Measurements from ENCODE around the gene TRPV2. TPM values are rescaled to one million over a fixed set of nuclear protein-coding genes. Genes with fewer than 3 reads are reported as not detected.
"Not testable (repeated sequence)": the region's sequence is repeated elsewhere in the genome, so short reads cannot be mapped to it uniquely, and the experiment has no call there.

The TRPV2 gene
- total RNA-seq, 1 experiment from 2014 or later = 0.41 TPM

DNA sequence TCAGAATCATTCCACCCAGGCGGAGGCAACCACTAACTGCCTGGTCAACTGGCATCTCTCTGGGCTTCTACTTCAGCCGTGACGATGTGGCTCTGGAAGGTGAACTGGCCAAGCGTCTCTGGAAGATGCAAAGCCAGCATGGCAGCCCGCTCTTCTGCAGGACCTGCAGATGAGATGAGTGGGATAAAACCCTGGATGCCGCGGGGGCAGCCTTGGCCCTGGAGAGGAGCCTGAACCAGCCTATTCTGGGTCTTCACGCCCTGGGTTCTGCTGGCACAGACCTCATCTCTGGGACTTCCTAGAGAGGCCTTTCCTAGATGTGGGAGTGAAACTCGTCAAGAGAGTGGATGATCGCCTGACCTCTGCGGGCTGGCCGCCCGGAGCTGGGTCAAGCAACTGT lies 23.9 kb upstream of the TRPV2 start:
- TF ChIP-seq, protein P1, sequence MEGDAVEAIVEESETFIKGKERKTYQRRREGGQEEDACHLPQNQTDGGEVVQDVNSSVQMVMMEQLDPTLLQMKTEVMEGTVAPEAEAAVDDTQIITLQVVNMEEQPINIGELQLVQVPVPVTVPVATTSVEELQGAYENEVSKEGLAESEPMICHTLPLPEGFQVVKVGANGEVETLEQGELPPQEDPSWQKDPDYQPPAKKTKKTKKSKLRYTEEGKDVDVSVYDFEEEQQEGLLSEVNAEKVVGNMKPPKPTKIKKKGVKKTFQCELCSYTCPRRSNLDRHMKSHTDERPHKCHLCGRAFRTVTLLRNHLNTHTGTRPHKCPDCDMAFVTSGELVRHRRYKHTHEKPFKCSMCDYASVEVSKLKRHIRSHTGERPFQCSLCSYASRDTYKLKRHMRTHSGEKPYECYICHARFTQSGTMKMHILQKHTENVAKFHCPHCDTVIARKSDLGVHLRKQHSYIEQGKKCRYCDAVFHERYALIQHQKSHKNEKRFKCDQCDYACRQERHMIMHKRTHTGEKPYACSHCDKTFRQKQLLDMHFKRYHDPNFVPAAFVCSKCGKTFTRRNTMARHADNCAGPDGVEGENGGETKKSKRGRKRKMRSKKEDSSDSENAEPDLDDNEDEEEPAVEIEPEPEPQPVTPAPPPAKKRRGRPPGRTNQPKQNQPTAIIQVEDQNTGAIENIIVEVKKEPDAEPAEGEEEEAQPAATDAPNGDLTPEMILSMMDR (IDR thresholded peaks at IDR 0.05; ENCODE audit: insufficient read depth in 1 of 2, low read depth in 1 of 2, low read length in 1 of 2, severe bottlenecking in 1 of 2, unreplicated experiment in 1 of 2) = no peak
- H3K27me3 ChIP-seq (replicated peaks; ENCODE audit: control insufficient read depth, insufficient read depth, low read length) = no peaks in the 10 kb centered on the region
- BruUV-seq (replicated peaks) = no TSS peak
- Mint-ChIP-seq H3K27ac (ENCODE audit: unreplicated experiment) (no peak overlapping the region), H3K9me3 (ENCODE audit: unreplicated experiment) (no peaks in the 10 kb centered on the region), H3K36me3 (ENCODE audit: insufficient read depth, unreplicated experiment) (peaks cover 8% of the 10 kb centered on the region), H3K27me3 (ENCODE audit: insufficient read depth, unreplicated experiment) (no peaks in the 10 kb centered on the region), H3K4me3 (ENCODE audit: unreplicated experiment) (no peak overlapping the region), H3K4me1 (ENCODE audit: low read depth, unreplicated experiment) (peaks cover 3% of the 10 kb centered on the region)
- CTCF ChIA-PET = no interaction called here
- intact Hi-C loops (cut with micrococcal nuclease; ENCODE audit: unreplicated experiment) = no loop called here
- DNase-seq = no peak
- no peaks in the 10 kb centered on the region for H3K4me1 ChIP-seq
- H3K36me3 ChIP-seq (ENCODE audit: control insufficient read depth, insufficient read depth, low read length) = no peaks in the 10 kb centered on the region
- H3K4me3 ChIP-seq (ENCODE audit: low read depth, low read length) = no peak overlapping the region
- no peaks in the 10 kb centered on the region for H3K9me3 ChIP-seq
- POLR2A ChIA-PET = no interaction called here

DNA sequence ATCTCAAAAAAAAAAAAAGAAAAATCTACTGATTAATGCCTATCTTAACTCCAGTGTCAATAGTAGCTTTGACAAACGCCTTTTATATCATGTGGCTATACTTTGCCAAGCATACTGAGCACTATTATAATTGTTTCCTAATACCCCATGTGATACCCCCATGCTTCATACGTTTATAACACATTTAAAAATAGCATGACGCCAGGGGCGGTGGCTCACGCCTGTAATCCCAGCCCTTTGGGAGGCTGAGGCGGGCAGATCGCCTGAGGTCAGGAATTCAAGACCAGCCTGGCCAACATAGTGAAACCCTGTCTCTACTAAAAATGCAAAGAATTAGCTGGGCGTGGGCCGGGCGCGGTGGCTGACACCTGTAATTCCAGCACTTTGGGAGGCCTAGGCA lies 22.9 kb upstream of the TRPV2 start:
- H3K27me3 Mint-ChIP-seq (ENCODE audit: insufficient read depth, unreplicated experiment); H3K27ac Mint-ChIP-seq (ENCODE audit: unreplicated experiment); H3K9me3 ChIP-seq; H3K27me3 ChIP-seq (replicated peaks; ENCODE audit: control insufficient read depth, insufficient read depth, low read length); H3K4me3 Mint-ChIP-seq (ENCODE audit: unreplicated experiment); H3K36me3 Mint-ChIP-seq (ENCODE audit: insufficient read depth, unreplicated experiment); H3K9me3 Mint-ChIP-seq (ENCODE audit: unreplicated experiment); CTCF ChIA-PET; intact Hi-C loops (cut with micrococcal nuclease; ENCODE audit: unreplicated experiment); H3K4me1 ChIP-seq; H3K4me3 ChIP-seq (ENCODE audit: low read depth, low read length); BruUV-seq (replicated peaks); H3K36me3 ChIP-seq (ENCODE audit: control insufficient read depth, insufficient read depth, low read length); DNase-seq; POLR2A ChIA-PET: not testable (repeated sequence)
- peaks cover 12% of the 10 kb centered on the region for H3K4me1 Mint-ChIP-seq (ENCODE audit: low read depth, unreplicated experiment)

DNA sequence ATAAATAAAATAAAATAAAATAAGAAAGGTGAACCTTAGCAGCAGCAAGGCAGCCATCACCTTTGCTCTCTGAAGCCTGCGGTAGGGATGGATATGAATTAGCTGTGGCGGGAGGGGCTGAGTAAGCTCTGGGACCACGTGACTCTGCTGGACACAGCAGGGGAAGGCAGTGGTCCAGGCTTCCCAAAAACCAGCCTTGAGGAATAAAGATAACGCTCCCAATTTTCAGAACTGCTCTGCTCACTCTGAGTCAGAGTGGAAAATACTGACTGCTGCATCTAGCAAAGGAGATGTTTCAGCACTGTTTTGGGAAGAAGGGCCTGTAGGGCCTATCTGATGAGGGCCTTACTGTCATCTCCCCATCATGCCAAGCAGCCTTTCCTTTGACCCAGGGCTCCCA lies 19.5 kb upstream of the TRPV2 start:
- H3K4me3 Mint-ChIP-seq (ENCODE audit: unreplicated experiment); intact Hi-C loops (cut with micrococcal nuclease; ENCODE audit: unreplicated experiment); H3K36me3 Mint-ChIP-seq (ENCODE audit: insufficient read depth, unreplicated experiment); H3K4me3 ChIP-seq (ENCODE audit: low read depth, low read length); H3K36me3 ChIP-seq (ENCODE audit: control insufficient read depth, insufficient read depth, low read length); DNase-seq; H3K9me3 Mint-ChIP-seq (ENCODE audit: unreplicated experiment); H3K9me3 ChIP-seq; POLR2A ChIA-PET; H3K27ac Mint-ChIP-seq (ENCODE audit: unreplicated experiment); BruUV-seq (replicated peaks); H3K27me3 Mint-ChIP-seq (ENCODE audit: insufficient read depth, unreplicated experiment); H3K27me3 ChIP-seq (replicated peaks; ENCODE audit: control insufficient read depth, insufficient read depth, low read length); CTCF ChIA-PET: not testable (repeated sequence)
- H3K4me1 Mint-ChIP-seq (ENCODE audit: low read depth, unreplicated experiment) = peaks cover 30% of the 10 kb centered on the region
- peaks cover 11% of the 10 kb centered on the region; the same call in 1 of the 2 replicates for H3K4me1 ChIP-seq

DNA sequence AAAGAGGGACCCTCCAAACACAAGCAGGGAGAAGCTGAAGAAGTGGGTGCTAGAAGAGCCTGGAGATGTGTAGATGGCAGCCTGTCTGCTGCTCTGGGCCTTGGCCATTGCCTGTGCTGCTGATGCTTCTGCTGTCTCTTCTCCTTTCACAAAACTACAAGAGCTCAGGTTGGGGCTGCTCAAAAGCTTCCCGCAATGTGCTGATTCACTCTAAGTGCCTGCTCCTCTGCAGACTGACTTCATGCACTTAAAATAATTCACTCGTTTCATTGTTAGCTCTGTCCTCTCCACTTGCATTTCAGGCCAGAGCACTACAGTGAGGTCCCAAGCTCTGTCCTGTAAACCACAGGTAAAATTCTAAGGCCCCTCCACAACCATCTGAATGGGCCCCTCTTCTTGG lies 18.7 kb upstream of the TRPV2 start:
- intact Hi-C loops (cut with micrococcal nuclease; ENCODE audit: unreplicated experiment); H3K4me3 ChIP-seq (ENCODE audit: low read depth, low read length); POLR2A ChIA-PET; DNase-seq; BruUV-seq (replicated peaks); H3K9me3 Mint-ChIP-seq (ENCODE audit: unreplicated experiment); H3K4me3 Mint-ChIP-seq (ENCODE audit: unreplicated experiment); H3K27me3 Mint-ChIP-seq (ENCODE audit: insufficient read depth, unreplicated experiment); H3K27me3 ChIP-seq (replicated peaks; ENCODE audit: control insufficient read depth, insufficient read depth, low read length); H3K27ac Mint-ChIP-seq (ENCODE audit: unreplicated experiment); H3K36me3 ChIP-seq (ENCODE audit: control insufficient read depth, insufficient read depth, low read length); H3K36me3 Mint-ChIP-seq (ENCODE audit: insufficient read depth, unreplicated experiment); H3K9me3 ChIP-seq: not testable (repeated sequence)
- CTCF ChIA-PET = interaction anchor here (1.2 kb wide), 1 partner anchor 111 kb away, joined by 3 read pairs; no protein-coding TSS in a partner anchor
- H3K4me1 ChIP-seq = peaks cover 11% of the 10 kb centered on the region; the same call in 1 of the 2 replicates
- H3K4me1 Mint-ChIP-seq (ENCODE audit: low read depth, unreplicated experiment) = peaks cover 31% of the 10 kb centered on the region
